AG10803 (cell line): Measurements from ENCODE around the gene IDUA.

ENCODE experiments used
- DNase-seq: peaks from one replicate; pipeline ENCODE4 v3.0.0; 2010; ENCODE audit warnings: low read depth
- H3K4me3 ChIP-seq: 2 replicates; pipeline ENCODE4 v1.5.1; 2011; ENCODE audit warnings: mild to moderate bottlenecking, low read length, control low read depth
- TF ChIP-seq, protein P1 (sequence below): conservative IDR thresholded peaks from 2 replicates; pipeline ENCODE4 v1.5.1; 2011; ENCODE audit warnings: mild to moderate bottlenecking, low read length, control low read depth, inconsistent platforms

IDUA gene

DNA sequence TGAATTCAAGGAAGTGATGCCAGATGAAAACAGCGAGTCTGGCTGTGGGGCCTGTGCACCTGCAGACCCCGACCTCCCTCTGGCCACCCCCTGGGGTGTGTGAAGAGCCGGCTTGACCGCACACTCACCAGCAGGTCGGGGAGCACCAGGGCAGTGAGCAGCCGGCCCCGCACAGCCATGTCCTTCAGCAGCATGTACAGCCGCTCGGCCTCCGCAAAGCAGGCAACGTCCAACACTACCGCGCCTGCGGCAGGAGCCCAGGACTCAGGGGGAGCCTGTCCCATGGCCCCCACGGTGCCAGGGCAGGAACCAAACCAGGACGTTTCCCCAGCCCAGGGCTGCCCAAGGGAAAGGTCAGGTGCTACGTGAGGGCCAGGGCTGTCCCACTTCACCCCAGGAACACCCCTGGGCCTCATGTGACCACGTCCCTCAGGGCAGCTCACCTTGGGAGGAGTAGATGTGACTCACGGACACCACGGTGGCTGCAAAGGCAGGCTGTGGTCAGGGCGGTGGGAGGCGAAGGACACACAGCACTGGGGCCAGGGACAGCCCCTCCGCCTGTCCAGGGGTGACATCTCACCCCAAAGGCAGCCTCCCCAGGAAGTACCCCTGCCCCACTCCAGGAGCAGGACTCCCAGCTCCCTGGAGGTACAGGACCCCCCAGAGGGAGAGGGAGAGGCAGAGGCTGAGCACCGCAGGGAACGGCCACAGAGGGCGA, 21.6 kb upstream of the IDUA start:
- DNase-seq, result no peak
- TF ChIP-seq, protein P1, sequence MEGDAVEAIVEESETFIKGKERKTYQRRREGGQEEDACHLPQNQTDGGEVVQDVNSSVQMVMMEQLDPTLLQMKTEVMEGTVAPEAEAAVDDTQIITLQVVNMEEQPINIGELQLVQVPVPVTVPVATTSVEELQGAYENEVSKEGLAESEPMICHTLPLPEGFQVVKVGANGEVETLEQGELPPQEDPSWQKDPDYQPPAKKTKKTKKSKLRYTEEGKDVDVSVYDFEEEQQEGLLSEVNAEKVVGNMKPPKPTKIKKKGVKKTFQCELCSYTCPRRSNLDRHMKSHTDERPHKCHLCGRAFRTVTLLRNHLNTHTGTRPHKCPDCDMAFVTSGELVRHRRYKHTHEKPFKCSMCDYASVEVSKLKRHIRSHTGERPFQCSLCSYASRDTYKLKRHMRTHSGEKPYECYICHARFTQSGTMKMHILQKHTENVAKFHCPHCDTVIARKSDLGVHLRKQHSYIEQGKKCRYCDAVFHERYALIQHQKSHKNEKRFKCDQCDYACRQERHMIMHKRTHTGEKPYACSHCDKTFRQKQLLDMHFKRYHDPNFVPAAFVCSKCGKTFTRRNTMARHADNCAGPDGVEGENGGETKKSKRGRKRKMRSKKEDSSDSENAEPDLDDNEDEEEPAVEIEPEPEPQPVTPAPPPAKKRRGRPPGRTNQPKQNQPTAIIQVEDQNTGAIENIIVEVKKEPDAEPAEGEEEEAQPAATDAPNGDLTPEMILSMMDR, result no peak
- H3K4me3 ChIP-seq, result no peak overlapping the region

DNA sequence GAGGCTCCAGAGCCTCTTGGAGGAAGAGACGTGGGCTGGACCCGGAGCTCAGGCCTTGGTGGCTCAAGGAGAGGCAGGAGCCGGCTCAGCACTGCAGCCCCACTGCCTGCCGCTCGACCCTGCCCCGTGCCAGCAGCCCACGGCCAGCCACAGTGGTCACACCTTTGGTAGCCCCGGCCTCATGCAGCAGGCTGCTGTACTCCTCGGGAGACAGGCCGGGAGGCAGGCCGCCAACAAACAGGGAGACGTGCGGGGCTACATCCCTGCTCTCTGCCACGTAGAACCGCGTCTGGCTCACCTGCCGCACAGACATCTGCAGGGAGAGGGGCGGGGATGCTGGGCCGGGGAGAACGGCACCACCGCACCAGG, 21.1 kb upstream of the IDUA start:
- DNase-seq, result no peak
- H3K4me3 ChIP-seq, result no peak overlapping the region

DNA sequence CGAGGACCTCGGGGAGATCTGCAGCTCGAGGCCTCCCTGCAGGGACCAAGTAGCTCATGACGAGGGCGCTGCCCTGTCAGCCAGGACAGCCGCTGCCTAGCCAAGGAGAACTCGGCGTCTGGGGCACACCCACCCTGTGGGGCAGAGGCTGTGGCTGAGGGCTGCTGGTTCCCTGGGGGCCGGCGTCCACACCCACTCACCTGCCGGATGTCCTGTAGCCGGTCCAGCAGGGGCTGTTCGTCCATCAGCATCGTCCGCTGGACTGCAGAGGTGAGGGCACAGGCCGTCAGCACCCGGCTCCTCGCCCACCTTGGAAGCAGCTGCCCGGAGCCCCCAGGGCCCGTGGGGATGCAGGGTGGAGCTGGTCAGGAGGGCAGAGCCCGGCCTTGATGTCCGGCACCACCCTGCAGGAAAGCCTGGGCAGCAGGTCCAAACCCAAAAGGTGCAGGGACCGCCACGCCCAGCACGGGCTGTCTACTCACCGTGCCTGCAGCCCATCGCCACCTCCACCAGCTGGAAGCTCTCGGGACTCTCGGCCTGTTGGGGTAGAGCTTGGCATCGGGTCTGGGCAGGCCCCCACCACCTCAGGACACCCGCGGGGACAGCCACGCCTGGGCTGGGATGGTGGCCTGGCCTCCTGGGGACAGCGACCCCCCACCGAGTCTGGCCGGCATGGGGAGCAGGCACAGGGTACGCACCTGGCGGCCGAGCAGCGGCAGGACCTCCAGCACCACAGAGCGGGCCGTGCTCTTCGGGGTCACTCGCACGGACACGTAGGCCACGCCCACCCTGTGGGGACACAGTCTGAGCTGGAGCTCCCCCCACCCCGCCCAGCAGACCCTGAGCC, 20.4 kb upstream of the IDUA start:
- no peak for DNase-seq
- no peak overlapping the region for H3K4me3 ChIP-seq
- TF ChIP-seq, protein P1, result no peak

More for the DNA sequence above, 21.1 kb upstream of the IDUA start:
- TF ChIP-seq, protein P1, result no peak

DNA sequence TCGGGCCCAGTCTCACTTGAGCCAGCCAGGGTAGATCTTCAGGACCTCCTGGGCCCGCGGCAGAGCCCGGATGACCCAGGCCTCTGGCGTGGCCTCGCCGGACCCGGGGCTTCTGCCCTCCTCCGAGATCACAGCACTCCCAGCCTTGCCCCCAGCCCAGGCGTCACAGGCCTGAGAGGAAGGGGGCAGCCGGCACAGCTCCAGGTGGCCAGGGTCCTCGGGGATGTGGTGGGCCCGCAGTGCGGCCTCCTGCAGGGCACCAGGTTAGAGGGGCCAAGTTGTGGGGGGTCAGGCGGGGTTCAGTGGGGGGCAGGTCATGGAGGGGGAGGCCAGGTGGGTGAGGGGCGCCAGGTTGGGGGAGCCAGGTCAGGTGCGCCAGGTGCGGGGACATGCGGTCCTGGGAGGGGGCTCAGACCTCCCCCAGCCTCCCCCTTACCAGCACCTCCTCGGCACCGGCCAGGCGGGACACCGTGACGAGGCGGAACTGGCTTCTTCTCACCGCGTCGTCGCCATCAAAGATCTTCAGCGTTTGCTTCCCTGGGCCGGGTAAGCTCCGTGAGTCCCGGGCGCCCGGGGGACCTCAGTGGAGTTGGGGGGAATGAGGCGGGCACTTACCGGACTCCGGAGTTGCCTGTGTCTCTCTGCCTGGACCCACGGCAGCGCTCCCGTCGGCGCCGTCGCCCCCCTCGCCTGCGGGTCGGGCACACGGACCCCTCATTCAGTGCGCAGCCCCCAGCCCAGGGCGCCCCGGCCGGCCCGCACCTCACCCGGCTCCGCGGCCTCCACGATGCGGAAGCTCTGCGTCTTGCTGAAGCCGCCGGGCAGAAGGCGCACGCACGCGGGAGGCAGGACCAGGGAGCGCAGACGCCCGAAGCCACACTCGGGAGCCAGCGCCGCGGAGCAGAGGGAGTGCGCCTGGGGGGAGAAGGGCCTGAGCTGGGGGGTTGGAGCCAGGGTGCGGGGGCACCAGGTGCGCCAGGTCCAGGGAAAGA, 19.4 kb upstream of the IDUA start:
- DNase-seq, result no peak
- no peak overlapping the region for H3K4me3 ChIP-seq
- TF ChIP-seq, protein P1, result no peak

DNA sequence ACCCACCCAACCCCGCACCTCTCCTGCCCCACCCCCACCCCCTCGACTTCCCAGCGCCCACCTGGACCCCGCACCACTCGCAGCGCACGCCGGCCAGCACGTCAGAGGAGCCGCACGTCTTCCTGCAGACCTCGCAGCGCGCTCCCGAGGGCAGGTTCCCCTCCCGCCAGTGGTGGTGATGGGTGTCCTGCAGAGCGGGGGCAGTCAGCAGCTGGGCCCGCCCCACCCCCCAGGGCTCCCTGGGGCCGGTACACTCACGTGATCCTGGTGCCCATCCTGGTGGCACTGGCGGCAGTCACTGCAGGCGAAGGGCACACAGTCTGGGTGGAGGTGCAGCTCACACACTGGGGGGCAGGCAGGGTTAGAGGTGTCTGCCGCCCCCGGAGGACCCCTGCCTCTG, 18.6 kb upstream of the IDUA start:
- H3K4me3 ChIP-seq, result no peak overlapping the region
- DNase-seq, result no peak
- TF ChIP-seq, protein P1, result no peak

DNA sequence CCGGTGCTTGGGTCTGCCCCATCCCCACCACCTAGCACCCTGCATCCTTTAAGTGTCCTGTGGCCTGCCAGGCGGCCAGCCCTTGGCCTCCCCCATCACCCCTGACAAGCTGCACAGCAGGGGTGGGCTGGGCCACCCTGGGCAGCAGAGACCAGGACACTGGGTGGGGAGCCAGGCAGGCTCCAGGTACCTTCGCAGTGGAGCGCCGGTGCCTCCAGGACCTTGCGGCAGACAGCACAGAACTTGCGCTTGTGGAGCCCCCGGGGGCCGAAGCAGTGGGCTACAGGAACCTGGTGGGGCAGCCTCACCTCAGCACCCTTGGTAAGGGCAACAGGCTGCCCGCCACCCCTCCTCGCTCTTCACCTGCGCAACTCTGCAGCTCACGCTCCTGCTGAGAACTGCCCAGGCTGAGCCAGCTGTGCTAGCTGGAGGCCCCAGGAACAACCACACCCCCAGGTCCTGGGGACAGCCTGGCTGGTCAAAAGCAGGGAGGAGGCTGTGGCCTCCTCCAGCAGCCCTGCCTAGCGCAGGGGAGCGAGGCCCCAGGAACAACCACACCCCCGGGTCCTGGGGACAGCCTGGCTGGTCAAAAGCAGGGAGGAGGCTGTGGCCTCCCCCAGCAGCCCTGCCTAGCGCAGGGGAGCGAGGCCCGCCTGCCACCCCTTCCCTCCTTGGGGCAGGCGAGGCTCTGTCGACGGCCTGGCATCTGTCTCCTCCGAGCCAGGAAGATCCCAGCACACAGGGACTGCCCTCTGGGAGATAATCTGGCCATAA, 18.0 kb upstream of the IDUA start:
- no peak for DNase-seq
- no peak overlapping the region for H3K4me3 ChIP-seq
- TF ChIP-seq, protein P1, result no peak
